Skeletal muscle satellite cell (primary cell): Measurements from ENCODE around the gene HES4.
"Not testable (repeated sequence)": the region's sequence is repeated elsewhere in the genome, so short reads cannot be mapped to it uniquely, and the experiment has no call there.

Experiments used
- H3K27me3 ChIP-seq: 2 replicates; pipeline ENCODE4 v1.7.0; 2013; ENCODE audit warnings: low read length; ENCODE audit not compliant: control insufficient read depth, insufficient read depth
- H3K36me3 ChIP-seq: 2 replicates; pipeline ENCODE4 v1.7.0; 2013; ENCODE audit warnings: mild to moderate bottlenecking, control low read depth, low read length; ENCODE audit not compliant: insufficient read depth
- H3K4me1 ChIP-seq: 2 replicates; pipeline ENCODE4 v1.7.0; 2013; ENCODE audit warnings: low read length; ENCODE audit not compliant: control insufficient read depth, insufficient read depth
- H3K4me2 ChIP-seq: 2 replicates; pipeline ENCODE4 v1.7.0; 2013; ENCODE audit warnings: mild to moderate bottlenecking, low read length
- H3K4me3 ChIP-seq: 2 replicates; pipeline ENCODE4 v1.7.0; 2013; ENCODE audit warnings: low read length
- H3K9ac ChIP-seq: 2 replicates; pipeline ENCODE4 v1.7.0; 2013; ENCODE audit warnings: mild to moderate bottlenecking, low read depth, low read length, moderate library complexity
- H3K9me3 ChIP-seq: replicated peaks from 2 replicates; pipeline ENCODE4 v1.7.0; 2013; ENCODE audit warnings: mild to moderate bottlenecking, control low read depth, low read length

Gene HES4

GRCh38 chr1:1012736-1013104 is 12.8 kb upstream of the HES4 start:
- H3K9me3 ChIP-seq, H3K36me3 ChIP-seq, H3K27me3 ChIP-seq, H3K4me1 ChIP-seq: not testable (repeated sequence)
- Histone ChIP-seq H3K9ac (peak overlapping the region; percentile 84), H3K4me2 (peak overlapping the region; percentile 89), H3K4me3 (peak overlapping the region; percentile 95)

GRCh38 chr1:1011396-1011949 is 11.6 kb upstream of the HES4 start:
- Histone ChIP-seq H3K9ac (no peak overlapping the region), H3K4me2 (no peak overlapping the region), H3K9me3 (no peaks in the 10 kb centered on the region), H3K4me3 (no peak overlapping the region), H3K4me1 (peaks cover 10% of the 10 kb centered on the region), H3K27me3 (no peaks in the 10 kb centered on the region), H3K36me3 (no peaks in the 10 kb centered on the region)

DNA sequence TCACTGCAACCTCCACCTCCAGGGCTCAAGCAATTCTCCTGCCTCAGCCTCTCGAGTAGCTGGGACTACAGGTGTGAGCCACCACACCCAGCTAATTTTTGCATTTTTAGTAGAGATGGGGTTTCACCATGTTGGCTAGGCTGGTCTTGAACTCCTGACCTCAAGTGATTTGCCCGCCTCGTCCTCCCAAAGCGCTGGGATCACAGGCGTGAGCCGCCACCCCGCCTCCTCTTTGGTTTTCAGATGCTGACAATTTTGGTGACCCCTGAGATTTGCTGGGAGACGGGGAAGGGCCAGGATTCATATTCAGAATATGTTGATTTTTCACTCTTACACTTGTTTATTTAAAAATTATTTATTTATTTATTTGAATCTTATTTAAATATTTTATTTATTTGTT is 10.2 kb upstream of the HES4 start:
- not testable (repeated sequence) for H3K4me2 ChIP-seq, H3K9ac ChIP-seq, H3K9me3 ChIP-seq, H3K27me3 ChIP-seq, H3K36me3 ChIP-seq, H3K4me3 ChIP-seq
- H3K4me1 ChIP-seq = peaks cover 14% of the 10 kb centered on the region

- Histone ChIP-seq H3K9ac (no peak overlapping the region), H3K4me3 (no peak overlapping the region), H3K27me3 (peaks cover 19% of the 10 kb centered on the region), H3K36me3 (no peaks in the 10 kb centered on the region), H3K4me2 (no peak overlapping the region), H3K4me1 (peaks cover 15% of the 10 kb centered on the region), H3K9me3 (no peaks in the 10 kb centered on the region)
Observed at GRCh38 chr1:1006305-1007159, 6.6 kb upstream of the HES4 start.

DNA sequence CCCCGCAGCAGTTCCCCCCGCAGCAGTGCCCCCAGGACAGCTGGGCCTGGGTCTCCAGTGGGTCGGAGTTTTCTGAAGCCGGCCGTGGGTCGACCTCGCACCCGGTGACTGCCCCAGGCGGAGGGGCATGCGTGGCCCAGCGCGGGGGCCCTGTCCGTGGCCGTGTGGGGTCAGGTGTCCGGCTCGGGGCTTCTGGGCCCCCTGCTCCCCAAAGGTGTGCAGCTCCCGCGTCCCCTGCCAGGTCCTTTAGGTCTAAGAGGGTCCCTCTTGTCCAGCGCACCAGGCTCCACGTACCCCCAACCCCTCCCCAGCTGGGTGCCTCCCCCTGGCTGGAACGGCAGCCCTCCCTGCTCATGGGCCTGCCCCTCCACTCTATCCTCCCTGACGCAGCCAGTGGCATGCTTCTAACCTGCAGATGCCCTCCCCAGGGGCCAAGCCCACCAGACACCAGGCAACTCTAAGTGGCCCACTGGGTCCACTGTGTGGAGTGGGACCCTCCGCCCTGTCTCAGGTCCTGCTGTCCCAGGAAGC is 5.9 kb upstream of the HES4 start:
- H3K27me3 ChIP-seq = peaks cover 24% of the 10 kb centered on the region
- H3K9ac ChIP-seq = no peak overlapping the region
- no peaks in the 10 kb centered on the region for H3K9me3 ChIP-seq
- H3K4me2 ChIP-seq = no peak overlapping the region
- H3K4me1 ChIP-seq = peaks cover 19% of the 10 kb centered on the region
- H3K4me3 ChIP-seq = no peak overlapping the region
- H3K36me3 ChIP-seq = no peaks in the 10 kb centered on the region

DNA sequence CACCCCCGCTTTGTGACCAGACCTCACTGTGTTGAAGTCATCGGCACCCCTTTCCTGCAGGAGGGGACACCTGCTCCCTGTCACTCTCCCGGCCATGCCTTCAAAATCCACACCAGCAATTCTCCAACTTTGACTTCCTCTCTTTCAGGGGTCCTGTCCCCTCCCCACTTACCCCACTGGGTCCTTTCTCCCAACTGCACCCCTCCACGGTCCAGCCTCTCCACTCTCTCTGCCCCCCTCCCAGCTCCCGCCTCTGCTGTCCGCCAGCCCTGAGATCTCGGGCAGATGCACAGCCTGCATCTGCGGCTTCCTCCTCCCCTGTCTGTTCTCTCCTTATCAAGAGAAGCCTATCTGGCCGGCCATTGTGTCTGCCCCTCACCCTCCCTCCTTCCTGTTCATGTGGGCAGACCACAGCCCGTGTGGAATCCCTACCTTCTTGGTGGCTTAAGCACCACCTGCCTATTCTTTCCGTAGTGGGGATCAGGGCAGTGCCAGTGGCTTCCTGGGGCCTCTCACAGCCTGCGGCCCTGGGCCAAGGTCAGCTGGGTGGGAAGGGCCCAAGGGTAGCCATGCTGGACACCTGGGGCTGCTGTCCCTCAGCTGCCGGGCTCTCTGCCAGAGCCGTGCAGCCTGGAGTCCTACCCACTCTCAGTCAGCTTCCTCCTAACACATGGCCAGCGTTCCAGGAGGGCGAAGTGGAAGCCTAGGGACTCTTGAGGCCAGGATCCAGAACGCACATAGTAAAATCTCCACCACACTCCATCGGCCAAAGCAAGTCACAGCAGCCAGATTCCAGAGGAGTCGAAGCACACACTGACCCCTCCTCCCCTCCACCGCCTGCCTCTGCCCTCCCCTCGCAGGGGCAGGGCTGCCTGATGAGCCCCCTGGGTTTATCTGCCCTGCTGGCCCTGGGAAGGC is 5.1 kb upstream of the HES4 start:
- Histone ChIP-seq H3K4me1 (peaks cover 27% of the 10 kb centered on the region), H3K27me3 (peaks cover 32% of the 10 kb centered on the region), H3K9me3 (no peaks in the 10 kb centered on the region), H3K9ac (no peak overlapping the region), H3K4me2 (peak overlapping the region; percentile 14), H3K36me3 (no peaks in the 10 kb centered on the region), H3K4me3 (no peak overlapping the region)

- H3K4me2 ChIP-seq = peak overlapping the region; percentile 14
- peaks cover 34% of the 10 kb centered on the region for H3K27me3 ChIP-seq
- H3K9me3 ChIP-seq = no peaks in the 10 kb centered on the region
- H3K4me1 ChIP-seq = peaks cover 33% of the 10 kb centered on the region
- no peak overlapping the region for H3K4me3 ChIP-seq
- H3K36me3 ChIP-seq = no peaks in the 10 kb centered on the region
- no peak overlapping the region for H3K9ac ChIP-seq
Observed at GRCh38 chr1:1004420-1004779, 4.5 kb upstream of the HES4 start.

GRCh38 chr1:1003618-1004419 is 3.9 kb upstream of the HES4 start:
- H3K27me3 ChIP-seq = peaks cover 39% of the 10 kb centered on the region
- no peaks in the 10 kb centered on the region for H3K9me3 ChIP-seq
- H3K4me3 ChIP-seq = no peak overlapping the region
- no peak overlapping the region for H3K9ac ChIP-seq
- no peaks in the 10 kb centered on the region for H3K36me3 ChIP-seq
- H3K4me1 ChIP-seq = peaks cover 39% of the 10 kb centered on the region
- no peak overlapping the region for H3K4me2 ChIP-seq

- Histone ChIP-seq H3K9ac (peak overlapping the region; percentile 38), H3K4me3 (peak overlapping the region; percentile 62), H3K27me3 (peaks cover 55% of the 10 kb centered on the region), H3K9me3 (no peaks in the 10 kb centered on the region), H3K4me1 (peaks cover 40% of the 10 kb centered on the region), H3K36me3 (no peaks in the 10 kb centered on the region), H3K4me2 (peak overlapping the region; percentile 83)
Observed at GRCh38 chr1:1001057-1001783, 1.3 kb upstream of the HES4 start.

GRCh38 chr1:1000357-1001056 is 610 bp upstream of the HES4 start:
- Histone ChIP-seq H3K4me1 (peaks cover 39% of the 10 kb centered on the region), H3K4me3 (peak overlapping the region; percentile 62), H3K27me3 (peaks cover 59% of the 10 kb centered on the region), H3K36me3 (no peaks in the 10 kb centered on the region), H3K9ac (peak overlapping the region; percentile 83), H3K4me2 (peak overlapping the region; percentile 83), H3K9me3 (no peaks in the 10 kb centered on the region)
